Endodermal cell (in vitro differentiated cells): ENCODE data around the gene RNLS. TPM values are rescaled to one million over a fixed set of nuclear protein-coding genes. Genes with fewer than 3 reads are reported as not detected.

Experiments used
- DNase-seq: peaks from one replicate; pipeline ENCODE4 v3.0.0-alpha.2; 2017
- H3K27ac ChIP-seq: 2 replicates; pipeline ENCODE4 v1.5.1; 2013; ENCODE audit warnings: mild to moderate bottlenecking, low read depth, low read length, moderate library complexity
- H3K27me3 ChIP-seq: 2 replicates; pipeline ENCODE4 v1.6.1; 2013; ENCODE audit warnings: mild to moderate bottlenecking, low read length, moderate library complexity; ENCODE audit not compliant: insufficient read depth, control insufficient read depth, poor library complexity, severe bottlenecking
- H3K36me3 ChIP-seq: 2 replicates; pipeline ENCODE4 v1.7.0; 2013; ENCODE audit warnings: mild to moderate bottlenecking, low read length, moderate library complexity; ENCODE audit not compliant: control insufficient read depth, insufficient read depth
- H3K4me1 ChIP-seq: one replicate; pipeline ENCODE4 v1.7.0; 2013; ENCODE audit warnings: low read length; ENCODE audit not compliant: control insufficient read depth, insufficient read depth
- H3K4me3 ChIP-seq: 2 replicates; pipeline ENCODE4 v1.5.1; 2013; ENCODE audit warnings: mild to moderate bottlenecking, low read length, moderate library complexity
- H3K9ac ChIP-seq: 2 replicates; pipeline ENCODE4 v1.6.1; 2013; ENCODE audit warnings: mild to moderate bottlenecking, low read length, moderate library complexity; ENCODE audit not compliant: poor library complexity, severe bottlenecking; ENCODE audit errors: extremely low read depth
- H3K9me3 ChIP-seq: 2 replicates; pipeline ENCODE4 v1.6.1; 2013; ENCODE audit warnings: mild to moderate bottlenecking, low read length, moderate library complexity; ENCODE audit not compliant: control insufficient read depth
- H3K27ac Mint-ChIP-seq: 2 replicates; pipeline ENCODE4 v1.8.0; 2020; ENCODE audit warnings: mixed read lengths
- H3K27me3 Mint-ChIP-seq: 2 replicates; pipeline ENCODE4 v1.8.0; 2021; ENCODE audit warnings: mild to moderate bottlenecking, mixed read lengths; ENCODE audit not compliant: insufficient read depth
- H3K36me3 Mint-ChIP-seq: 2 replicates; pipeline ENCODE4 v1.8.0; 2020; ENCODE audit warnings: low read depth, mixed read lengths
- H3K4me1 Mint-ChIP-seq: 2 replicates; pipeline ENCODE4 v1.8.0; 2020; ENCODE audit warnings: mixed read lengths
- H3K4me3 Mint-ChIP-seq: 2 replicates; pipeline ENCODE4 v1.8.0; 2020; ENCODE audit warnings: mild to moderate bottlenecking, moderate library complexity, mixed read lengths
- H3K9me3 Mint-ChIP-seq: 2 replicates; pipeline ENCODE4 v1.8.0; 2020; ENCODE audit warnings: mild to moderate bottlenecking, mixed read lengths
- WGBS, 2 experiments: methylation state at CpG; one replicate each; pipeline versions ENCODE4 v1.1.5 to v1.1.7; 2013; ENCODE audit warnings: missing lambda C conversion rate in 2 of 2, mixed read lengths in 1 of 2; ENCODE audit not compliant: insufficient coverage in 1 of 2, insufficient read length in 1 of 2; 5-methylcytosine and 5-hydroxymethylcytosine counted together
- total RNA-seq, 2 donors: library from RNA; stranded (reverse); fragmentation: NEBNext Ultra II Directional in 1 of 2; extraction: Animal tissue kit (Norgen Biotek cat#: 25700) in 1 of 2; gene quantifications; 2 replicates in 1 of 2; 3 replicates in 1 of 2; pipeline ENCODE4 v1.2.1, GENCODE V29; 2021
- TF ChIP-seq, protein P1 (sequence below): fragments of 200-600 bp; sonication (generic); conservative IDR thresholded peaks from 2 replicates; pipeline ENCODE4 v1.5.0; 2021; ENCODE audit warnings: antibody characterized with exemption, mild to moderate bottlenecking

RNLS gene
- total RNA-seq, 2 donors from 2014 or later: 10.1 to 12.3 TPM

DNA sequence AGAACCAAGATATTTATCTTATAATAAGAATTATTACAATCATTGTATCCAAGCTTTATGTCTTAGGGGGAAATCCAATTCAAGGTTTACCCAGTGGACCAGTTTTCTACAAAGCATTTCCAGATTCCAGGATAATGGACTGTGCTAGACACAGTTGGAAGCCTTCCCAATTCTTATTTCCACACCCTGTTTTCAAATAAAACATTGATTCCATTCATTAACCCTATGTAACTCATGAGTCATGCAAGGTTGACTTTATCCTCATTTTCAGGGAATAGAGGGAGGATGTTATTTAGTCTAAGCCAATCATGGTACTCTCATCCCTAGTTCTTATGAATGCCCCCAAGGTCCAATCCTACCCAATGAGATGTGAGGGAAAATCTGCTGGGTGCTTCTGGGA, 145.7 kb downstream of the RNLS start:
- peaks cover 10% of the 10 kb centered on the region for H3K27me3 Mint-ChIP-seq
- no peaks in the 10 kb centered on the region for H3K36me3 ChIP-seq
- no peaks in the 10 kb centered on the region for H3K4me1 Mint-ChIP-seq
- TF ChIP-seq, protein P1, sequence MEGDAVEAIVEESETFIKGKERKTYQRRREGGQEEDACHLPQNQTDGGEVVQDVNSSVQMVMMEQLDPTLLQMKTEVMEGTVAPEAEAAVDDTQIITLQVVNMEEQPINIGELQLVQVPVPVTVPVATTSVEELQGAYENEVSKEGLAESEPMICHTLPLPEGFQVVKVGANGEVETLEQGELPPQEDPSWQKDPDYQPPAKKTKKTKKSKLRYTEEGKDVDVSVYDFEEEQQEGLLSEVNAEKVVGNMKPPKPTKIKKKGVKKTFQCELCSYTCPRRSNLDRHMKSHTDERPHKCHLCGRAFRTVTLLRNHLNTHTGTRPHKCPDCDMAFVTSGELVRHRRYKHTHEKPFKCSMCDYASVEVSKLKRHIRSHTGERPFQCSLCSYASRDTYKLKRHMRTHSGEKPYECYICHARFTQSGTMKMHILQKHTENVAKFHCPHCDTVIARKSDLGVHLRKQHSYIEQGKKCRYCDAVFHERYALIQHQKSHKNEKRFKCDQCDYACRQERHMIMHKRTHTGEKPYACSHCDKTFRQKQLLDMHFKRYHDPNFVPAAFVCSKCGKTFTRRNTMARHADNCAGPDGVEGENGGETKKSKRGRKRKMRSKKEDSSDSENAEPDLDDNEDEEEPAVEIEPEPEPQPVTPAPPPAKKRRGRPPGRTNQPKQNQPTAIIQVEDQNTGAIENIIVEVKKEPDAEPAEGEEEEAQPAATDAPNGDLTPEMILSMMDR: no peak
- no peak overlapping the region for H3K9ac ChIP-seq
- H3K4me3 Mint-ChIP-seq: no peak overlapping the region
- no peak overlapping the region for H3K27ac Mint-ChIP-seq
- no peaks in the 10 kb centered on the region for H3K36me3 Mint-ChIP-seq
- H3K27ac ChIP-seq: no peak overlapping the region
- H3K27me3 ChIP-seq: no peaks in the 10 kb centered on the region
- no peaks in the 10 kb centered on the region for H3K4me1 ChIP-seq
- no peak overlapping the region for H3K4me3 ChIP-seq
- DNase-seq: no peak
- H3K9me3 ChIP-seq: peaks cover 2% of the 10 kb centered on the region
- H3K9me3 Mint-ChIP-seq: peaks cover 2% of the 10 kb centered on the region

GRCh38 chr10:88433565-88434186, 149.4 kb downstream of the RNLS start:
- TF ChIP-seq, protein P1: no peak
- Histone ChIP-seq H3K4me1 (no peaks in the 10 kb centered on the region), H3K27me3 (no peaks in the 10 kb centered on the region), H3K4me3 (no peak overlapping the region), H3K9me3 (peaks cover 5% of the 10 kb centered on the region), H3K27ac (no peak overlapping the region), H3K9ac (no peak overlapping the region), H3K36me3 (no peaks in the 10 kb centered on the region)
- H3K27ac Mint-ChIP-seq: no peak overlapping the region
- no peaks in the 10 kb centered on the region for H3K36me3 Mint-ChIP-seq
- no peak for DNase-seq
- no peaks in the 10 kb centered on the region for H3K9me3 Mint-ChIP-seq
- H3K27me3 Mint-ChIP-seq: peaks cover 15% of the 10 kb centered on the region
- WGBS, 2 experiments: 86 to 96% methylated on average over 1 to 2 of the region's 2 CpGs
- H3K4me3 Mint-ChIP-seq: no peak overlapping the region
- H3K4me1 Mint-ChIP-seq: peaks cover under 1% of the 10 kb centered on the region

DNA sequence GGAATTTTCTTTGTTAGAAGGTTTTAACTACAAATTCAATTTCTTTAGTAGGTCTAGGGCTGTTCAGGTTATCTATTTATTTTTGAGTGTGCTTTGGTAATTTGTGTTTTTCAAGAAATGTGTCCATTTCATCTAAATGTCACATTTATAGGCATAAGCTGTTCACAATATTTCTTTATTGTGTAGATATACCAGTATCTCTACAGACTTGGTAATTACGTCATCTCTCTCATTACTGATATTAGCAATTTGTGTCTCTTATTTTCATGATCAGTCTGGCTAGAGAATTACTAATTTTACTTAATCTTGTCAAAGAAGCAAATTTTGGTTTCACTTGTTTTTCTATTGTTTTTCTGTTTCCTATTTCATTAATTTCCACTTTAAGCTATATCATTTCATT, 152.0 kb downstream of the RNLS start:
- H3K4me3 Mint-ChIP-seq: no peak overlapping the region
- 100% methylated on average over 1 of the region's 1 CpG; no CpG with 5 or more reads in 1 of the 2 experiments for WGBS, 2 experiments
- TF ChIP-seq, protein P1: no peak
- DNase-seq: no peak
- peaks cover 15% of the 10 kb centered on the region for H3K27me3 Mint-ChIP-seq
- Histone ChIP-seq H3K9me3 (peaks cover 5% of the 10 kb centered on the region), H3K36me3 (no peaks in the 10 kb centered on the region), H3K27ac (no peak overlapping the region), H3K4me3 (no peak overlapping the region), H3K4me1 (no peaks in the 10 kb centered on the region), H3K27me3 (no peaks in the 10 kb centered on the region), H3K9ac (no peak overlapping the region)
- peaks cover 16% of the 10 kb centered on the region for H3K4me1 Mint-ChIP-seq
- H3K27ac Mint-ChIP-seq: no peak overlapping the region
- H3K36me3 Mint-ChIP-seq: no peaks in the 10 kb centered on the region
- no peaks in the 10 kb centered on the region for H3K9me3 Mint-ChIP-seq
